K562 (cell line): Measurements from ENCODE around the gene RAI14. TPM values are rescaled to one million over a fixed set of nuclear protein-coding genes. Genes with fewer than 3 reads are reported as not detected.

ENCODE experiments used
- ATAC-seq: fragments of 200-7000 bp; cut with Tn5 transposase; 3 replicates; pipeline ENCODE4 v1.9.1; 2020; ENCODE audit warnings: moderate library complexity
- BruUV-seq: library from RNA; stranded (reverse); fragments of 400-500 nt; replicated peaks from 2 replicates; lab custom pipeline; 2021; lab: Mats Ljungman, UMichigan
- CTCF ChIA-PET: fragments of 300-600 bp; formaldehyde crosslinking; extraction: SDS; loops from one replicate; lab custom pipeline; 2021; ENCODE audit warnings: low intra/inter-chr PET ratio; lab: Yijun Ruan, JAX
- POLR2A ChIA-PET: fragments of 300-600, 350-650 bp; sonication (Branson Sonifier 250); formaldehyde crosslinking; extraction: SDS; loops from one replicate; lab custom pipeline; 2021; ENCODE audit warnings: antibody characterized with exemption, inconsistent platforms; lab: Yijun Ruan, JAX
- DNase-seq, 4 experiments: peaks; one replicate each; pipeline versions ENCODE4 v3.0.0 to v3.0.0-alpha.2; 2011 to 2018; ENCODE audit warnings: low spot score in 3 of 4, mixed read lengths in 3 of 4; ENCODE audit errors: extremely low read depth in 1 of 4
- FAIRE-seq: peaks from 2 replicates; lab custom pipeline; 2011; peaks lifted over from hg19 to GRCh38; lab: Jason Lieb, UNC
- H2AFZ ChIP-seq: 2 replicates; pipeline ENCODE4 v1.6.0; 2011; ENCODE audit warnings: low read depth, low read length, control low read depth, inconsistent platforms
- H3K27ac ChIP-seq: fragments of 200-600 bp; 3 replicates; pipeline ENCODE4 v1.8.0; 2011; ENCODE audit warnings: low read depth, mild to moderate bottlenecking, control low read depth, inconsistent platforms, low read length, moderate library complexity, mixed read lengths; ENCODE audit errors: extremely low read depth
- H3K27me3 ChIP-seq, 2 experiments: fragments of 300-600 bp in 1 of 2; 2 replicates in 1 of 2; 3 replicates in 1 of 2; pipeline versions ENCODE4 v1.6.0 to v1.8.0; 2011; ENCODE audit warnings: inconsistent platforms in 2 of 2, low read length in 2 of 2, mild to moderate bottlenecking in 1 of 2, mixed read lengths in 1 of 2, moderate library complexity in 1 of 2; ENCODE audit not compliant: control insufficient read depth in 2 of 2, insufficient read depth in 2 of 2
- H3K36me3 ChIP-seq: fragments of 300-600 bp; 3 replicates; pipeline ENCODE4 v1.8.0; 2011; ENCODE audit warnings: mild to moderate bottlenecking, low read length, inconsistent platforms; ENCODE audit not compliant: control insufficient read depth, insufficient read depth
- H3K4me1 ChIP-seq, 2 experiments: fragments of 200-600 bp in 1 of 2; replicated peaks in 1 of 2; 2 replicates in 1 of 2; 3 replicates in 1 of 2; pipeline versions ENCODE4 v1.5.1 to v1.8.0; 2011; ENCODE audit warnings: inconsistent platforms in 2 of 2, low read length in 2 of 2, mild to moderate bottlenecking in 1 of 2, mixed read lengths in 1 of 2, moderate library complexity in 1 of 2; ENCODE audit not compliant: control insufficient read depth in 2 of 2, insufficient read depth in 2 of 2
- H3K4me2 ChIP-seq: 2 replicates; pipeline ENCODE4 v1.6.1; 2011; ENCODE audit warnings: low read length, control low read depth, inconsistent platforms, mixed read lengths; ENCODE audit not compliant: insufficient read depth
- H3K4me3 ChIP-seq: fragments of 200-600 bp; sonication (generic), shearing (Covaris generic); 2 replicates; pipeline ENCODE4 v1.5.1; 2016; ENCODE audit warnings: control low read depth, inconsistent platforms
- H3K79me2 ChIP-seq: fragments of 200-600 bp; 3 replicates; pipeline ENCODE4 v1.8.0; 2011; ENCODE audit warnings: low read length, inconsistent platforms; ENCODE audit not compliant: control insufficient read depth, insufficient read depth
- H3K9ac ChIP-seq, 2 experiments: 2 replicates each; pipeline versions ENCODE4 v1.6.0 to v1.6.1; 2011; ENCODE audit warnings: low read depth in 2 of 2, low read length in 2 of 2, control low read depth in 1 of 2, inconsistent platforms in 1 of 2, mild to moderate bottlenecking in 1 of 2, mixed read lengths in 1 of 2; ENCODE audit not compliant: insufficient read depth in 1 of 2
- H3K9me1 ChIP-seq: one replicate; pipeline ENCODE4 v1.6.0; 2011; ENCODE audit warnings: inconsistent platforms, mild to moderate bottlenecking, low read length, moderate library complexity; ENCODE audit not compliant: control insufficient read depth, insufficient read depth
- H3K9me3 ChIP-seq: replicated peaks from 2 replicates; pipeline ENCODE4 v1.5.1; 2011; ENCODE audit warnings: low read depth, low read length, inconsistent platforms; ENCODE audit not compliant: control insufficient read depth, insufficient read depth
- H4K20me1 ChIP-seq: replicated peaks from 2 replicates; pipeline ENCODE4 v1.6.1; 2011; ENCODE audit warnings: low read length, inconsistent platforms, mixed read lengths; ENCODE audit not compliant: control insufficient read depth, insufficient read depth
- FOSL1 ChIP-seq: fragments of 200-800 bp; sonication (Bioruptor generic); conservative IDR thresholded peaks from 2 replicates; pipeline ENCODE4 v1.6.1; 2016; ENCODE audit warnings: missing genetic modification characterization, missing compliant biosample characterization
- HEY1 ChIP-seq: fragments of 250-450 bp; sonication (Bioruptor Pico); IDR thresholded peaks from 2 replicates; pipeline ENCODE4 v1.5.0; 2020; ENCODE audit warnings: mild to moderate bottlenecking, moderate library complexity, borderline replicate concordance
- HNRNPUL1 ChIP-seq: fragments of 200-400 bp; formaldehyde crosslinking; IDR thresholded peaks from 2 replicates; pipeline ENCODE4 v1.6.1; 2017; ENCODE audit warnings: low read length
- MECOM ChIP-seq: fragments of 250-450 bp; sonication (Bioruptor Pico); IDR thresholded peaks from 2 replicates; pipeline ENCODE4 v1.8.0; 2022; ENCODE audit warnings: inconsistent platforms
- MLX ChIP-seq, 2 experiments: fragments of 450-650 bp in 1 of 2; sonication (generic) in 1 of 2; formaldehyde crosslinking; conservative IDR thresholded peaks; 2 replicates each; pipeline versions ENCODE4 v1.4.0 to v1.8.1; 2020 to 2022; ENCODE audit warnings: mild to moderate bottlenecking in 1 of 2, missing genetic modification reagents in 1 of 2
- POLR3G ChIP-seq: IDR thresholded peaks from 2 replicates; pipeline ENCODE4 v1.6.1; 2011; ENCODE audit not compliant: insufficient read length, insufficient replicate concordance; ENCODE audit errors: extremely low read depth
- PRMT5 ChIP-seq: sonication (generic); formaldehyde crosslinking; IDR thresholded peaks from 2 replicates; pipeline ENCODE4 v1.5.0; 2020; ENCODE audit warnings: missing genetic modification reagents
- PTRF ChIP-seq: fragments of 450-650 bp; IDR thresholded peaks from 2 replicates; pipeline ENCODE4 v1.6.1; 2016; ENCODE audit warnings: mild to moderate bottlenecking, missing genetic modification characterization, missing compliant biosample characterization
- RCOR1 ChIP-seq, 2 experiments: IDR thresholded peaks; 2 replicates each; pipeline ENCODE4 v1.6.1; 2012; ENCODE audit warnings: low read depth in 2 of 2, low read length in 2 of 2, borderline replicate concordance in 1 of 2, improper control_type of control experiment in 1 of 2
- SAFB ChIP-seq: fragments of 200-400 bp; formaldehyde crosslinking; IDR thresholded peaks from 2 replicates; pipeline ENCODE4 v1.6.1; 2017; ENCODE audit warnings: low read depth, low read length, borderline replicate concordance
- TAF1 ChIP-seq: IDR thresholded peaks from 2 replicates; pipeline ENCODE4 v1.6.1; 2011; ENCODE audit warnings: mild to moderate bottlenecking, low read length, moderate library complexity; ENCODE audit not compliant: insufficient read depth, control insufficient read depth, severe bottlenecking; ENCODE audit errors: extremely low read depth
- ZKSCAN3 ChIP-seq: fragments of 250-450 bp; sonication (Bioruptor Pico); IDR thresholded peaks from 2 replicates; pipeline ENCODE4 v1.4.0; 2020
- WGBS: fragments of 100-300 bp; shearing (Covaris generic); methylation state at CpG from one replicate; pipeline ENCODE4 v1.1.6; 2016; ENCODE audit warnings: low coverage, mixed read lengths; ENCODE audit not compliant: insufficient coverage; ENCODE audit errors: missing lambda C conversion rate; 5-methylcytosine and 5-hydroxymethylcytosine counted together
- in situ Hi-C: fragments of 300-500 bp; cut with MboI; formaldehyde crosslinking; loops from 4 replicates; pipeline ENCODE4 v1.15.0; 2018; ENCODE audit warnings: inconsistent platforms, mixed read lengths
- intact Hi-C: fragments of 100-400 bp; cut with micrococcal nuclease; formaldehyde crosslinking; loops from 2 replicates; pipeline ENCODE4 v1.14.2; 2022
- polyA plus RNA-seq, 8 experiments: library from polyadenylated mRNA; depleted of rRNA in 4 of 8; stranded (reverse) in 5 of 8; unstranded in 3 of 8; fragments of >200 nt; fragmentation: Nextera tagmentation in 2 of 8; fragmentation: Illumina TruSeq in 1 of 8; extraction: Ambion mirVana in 2 of 8; extraction: Trizol in 1 of 8; gene quantifications; 2 replicates each; pipeline versions ENCODE4 v1.2.1 to v1.2.3, GENCODE V29; 2011 to 2014; ENCODE audit warnings: inconsistent platforms in 1 of 8, missing spikeins in 1 of 8
- total RNA-seq, 7 experiments: library from RNA; depleted of rRNA in 6 of 7; stranded (reverse); fragments of >200 nt in 6 of 7; fragmentation: Illumina TruSeq in 2 of 7; extraction: Trizol in 2 of 7; gene quantifications; 2 replicates each; pipeline versions ENCODE4 v1.2.1 to v1.2.3, GENCODE V29; 2011 to 2021; ENCODE audit warnings: low replicate concordance in 1 of 7
- TF ChIP-seq, protein P1 (sequence below): fragments of 450-650 bp; IDR thresholded peaks from 2 replicates; pipeline ENCODE4 v1.6.1; 2017; ENCODE audit warnings: mild to moderate bottlenecking, moderate library complexity
- TF ChIP-seq, protein P2 (sequence below): sonication (generic); formaldehyde crosslinking; IDR thresholded peaks from 2 replicates; pipeline ENCODE4 v1.8.1; 2023; ENCODE audit warnings: mild to moderate bottlenecking, missing genetic modification reagents
- TF ChIP-seq, protein P3 (sequence below): fragments of 450-650 bp; formaldehyde crosslinking; IDR thresholded peaks from 2 replicates; pipeline ENCODE4 v1.4.0; 2022; ENCODE audit warnings: missing genetic modification characterization

RAI14 gene
- total and polyA plus RNA-seq, 9 of the 15 experiments (the other 6 are each of a cell fraction or from before 2014, with no cell fraction given) = 11.3 to 82.5 (median 34.8) TPM

GRCh38 chr5:34657988-34658387, 1.9 kb downstream of the RAI14 start:
- Histone ChIP-seq H3K4me3 (no peak overlapping the region), H3K36me3 (0 out of 3 replicates have a peak, but pooled peaks cover 2% of the 10 kb centered on the region), H4K20me1 (peaks cover 4% of the 10 kb centered on the region; the same call in 1 of the 2 replicates), H3K27me3 (no peaks in the 10 kb centered on the region), H3K4me2 (no peak overlapping the region)
- in situ Hi-C loops = no loop called here
- POLR2A ChIA-PET = interaction anchor here (0.6 to 1.2 kb wide), 2 partner anchors 13 to 15 kb away, joined by 3 read pairs; no protein-coding TSS in a partner anchor
- WGBS = 65% methylated on average over 4 of the region's 4 CpGs
- FAIRE-seq (no peak), DNase-seq (peak in 2 of 4 experiments; percentile 67 to 70), ATAC-seq (no peak)
- BruUV-seq = TSS peak; percentile 34
- TF ChIP-seq HNRNPUL1 (no peak), PRMT5 (no peak), PTRF (tag) (no peak), MLX (CRISPR knock-in tag; conservative IDR thresholded peaks at IDR 0.05) (no peak), SAFB (no peak), FOSL1 (tag) (no peak), POLR3G (no peak), RCOR1 (IDR thresholded peaks at IDR 0.05; ENCODE audit: borderline replicate concordance in 1 of 2, low read depth in 2 of 2, low read length in 2 of 2) (no peak), HEY1 (no peak), TAF1 (no peak), ZKSCAN3 (no peak), MECOM (CRISPR knock-in tag) (no peak)
- TF ChIP-seq, protein P1, sequence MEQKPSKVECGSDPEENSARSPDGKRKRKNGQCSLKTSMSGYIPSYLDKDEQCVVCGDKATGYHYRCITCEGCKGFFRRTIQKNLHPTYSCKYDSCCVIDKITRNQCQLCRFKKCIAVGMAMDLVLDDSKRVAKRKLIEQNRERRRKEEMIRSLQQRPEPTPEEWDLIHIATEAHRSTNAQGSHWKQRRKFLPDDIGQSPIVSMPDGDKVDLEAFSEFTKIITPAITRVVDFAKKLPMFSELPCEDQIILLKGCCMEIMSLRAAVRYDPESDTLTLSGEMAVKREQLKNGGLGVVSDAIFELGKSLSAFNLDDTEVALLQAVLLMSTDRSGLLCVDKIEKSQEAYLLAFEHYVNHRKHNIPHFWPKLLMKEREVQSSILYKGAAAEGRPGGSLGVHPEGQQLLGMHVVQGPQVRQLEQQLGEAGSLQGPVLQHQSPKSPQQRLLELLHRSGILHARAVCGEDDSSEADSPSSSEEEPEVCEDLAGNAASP = no peak
- TF ChIP-seq, protein P2, sequence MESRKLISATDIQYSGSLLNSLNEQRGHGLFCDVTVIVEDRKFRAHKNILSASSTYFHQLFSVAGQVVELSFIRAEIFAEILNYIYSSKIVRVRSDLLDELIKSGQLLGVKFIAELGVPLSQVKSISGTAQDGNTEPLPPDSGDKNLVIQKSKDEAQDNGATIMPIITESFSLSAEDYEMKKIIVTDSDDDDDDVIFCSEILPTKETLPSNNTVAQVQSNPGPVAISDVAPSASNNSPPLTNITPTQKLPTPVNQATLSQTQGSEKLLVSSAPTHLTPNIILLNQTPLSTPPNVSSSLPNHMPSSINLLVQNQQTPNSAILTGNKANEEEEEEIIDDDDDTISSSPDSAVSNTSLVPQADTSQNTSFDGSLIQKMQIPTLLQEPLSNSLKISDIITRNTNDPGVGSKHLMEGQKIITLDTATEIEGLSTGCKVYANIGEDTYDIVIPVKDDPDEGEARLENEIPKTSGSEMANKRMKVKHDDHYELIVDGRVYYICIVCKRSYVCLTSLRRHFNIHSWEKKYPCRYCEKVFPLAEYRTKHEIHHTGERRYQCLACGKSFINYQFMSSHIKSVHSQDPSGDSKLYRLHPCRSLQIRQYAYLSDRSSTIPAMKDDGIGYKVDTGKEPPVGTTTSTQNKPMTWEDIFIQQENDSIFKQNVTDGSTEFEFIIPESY (CRISPR knock-in tag) = no peak
- TF ChIP-seq, protein P3, sequence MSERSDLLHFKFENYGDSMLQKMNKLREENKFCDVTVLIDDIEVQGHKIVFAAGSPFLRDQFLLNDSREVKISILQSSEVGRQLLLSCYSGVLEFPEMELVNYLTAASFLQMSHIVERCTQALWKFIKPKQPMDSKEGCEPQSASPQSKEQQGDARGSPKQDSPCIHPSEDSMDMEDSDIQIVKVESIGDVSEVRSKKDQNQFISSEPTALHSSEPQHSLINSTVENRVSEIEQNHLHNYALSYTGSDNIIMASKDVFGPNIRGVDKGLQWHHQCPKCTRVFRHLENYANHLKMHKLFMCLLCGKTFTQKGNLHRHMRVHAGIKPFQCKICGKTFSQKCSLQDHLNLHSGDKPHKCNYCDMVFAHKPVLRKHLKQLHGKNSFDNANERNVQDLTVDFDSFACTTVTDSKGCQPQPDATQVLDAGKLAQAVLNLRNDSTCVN = no peak
- TF ChIP-seq, all 486 proteins: peak for 0
- H3K27ac ChIP-seq = no peak overlapping the region
- H3K9me1 ChIP-seq = no peaks in the 10 kb centered on the region
- H3K4me1 ChIP-seq = peaks cover 21% of the 10 kb centered on the region in 2 experiments; a peak in 4 of 5 replicates
- no peak overlapping the region for H3K9ac ChIP-seq
- H3K79me2 ChIP-seq = peaks cover 47% of the 10 kb centered on the region
- intact Hi-C loops = loop anchor here (5.0 kb wide), 1 partner anchor 136 kb away; no protein-coding TSS in a partner anchor
- CTCF ChIA-PET = no interaction called here
- H2AFZ ChIP-seq = no peak overlapping the region
- H3K9me3 ChIP-seq = no peaks in the 10 kb centered on the region
